Hepatocyte (in vitro differentiated cells): ENCODE measurements around the gene ANAPC2. TPM values are rescaled to one million over a fixed set of nuclear protein-coding genes. Genes with fewer than 3 reads are reported as not detected.
A peak's percentile ranks its signal among the peaks of the same experiment; 100 is the strongest.

Experiments
- DNase-seq: peaks from one replicate; pipeline ENCODE4 v3.0.0-alpha.2; 2016; ENCODE audit warnings: low spot score
- H2AFZ ChIP-seq: fragments of 200-600 bp; sonication (generic); 2 replicates; pipeline ENCODE4 v1.6.0; 2016; ENCODE audit warnings: antibody characterized with exemption, mild to moderate bottlenecking
- H3K27ac ChIP-seq: fragments of 200-600 bp; sonication (generic); 2 replicates; pipeline ENCODE4 v1.5.1; 2016; ENCODE audit warnings: mild to moderate bottlenecking
- H3K27me3 ChIP-seq: fragments of 200-600 bp; sonication (generic); 2 replicates; pipeline ENCODE4 v1.6.1; 2016
- H3K36me3 ChIP-seq: fragments of 200-600 bp; sonication (generic); replicated peaks from 2 replicates; pipeline ENCODE4 v1.5.1; 2016; ENCODE audit warnings: low read depth; ENCODE audit not compliant: insufficient read depth
- H3K4me1 ChIP-seq: fragments of 200-600 bp; sonication (generic); 2 replicates; pipeline ENCODE4 v1.5.1; 2016; ENCODE audit warnings: mild to moderate bottlenecking, moderate library complexity; ENCODE audit not compliant: insufficient read depth
- H3K4me2 ChIP-seq: fragments of 200-600 bp; sonication (generic); 2 replicates; pipeline ENCODE4 v1.6.0; 2016
- H3K4me3 ChIP-seq: fragments of 200-600 bp; sonication (generic); 2 replicates; pipeline ENCODE4 v1.5.1; 2016; ENCODE audit warnings: mild to moderate bottlenecking
- H3K79me2 ChIP-seq: fragments of 200-600 bp; sonication (generic); 2 replicates; pipeline ENCODE4 v1.6.0; 2017; ENCODE audit warnings: mild to moderate bottlenecking
- H3K9me2 ChIP-seq: fragments of 200-600 bp; sonication (generic); replicated peaks from 2 replicates; pipeline ENCODE4 v1.6.0; 2017; ENCODE audit warnings: mild to moderate bottlenecking; ENCODE audit not compliant: insufficient read depth
- H3K9me3 ChIP-seq: fragments of 200-600 bp; sonication (generic); 2 replicates; pipeline ENCODE4 v1.5.1; 2016; ENCODE audit warnings: low read depth, mild to moderate bottlenecking
- H4K20me1 ChIP-seq: fragments of 200-600 bp; sonication (generic); 2 replicates; pipeline ENCODE4 v1.6.0; 2016; ENCODE audit warnings: mild to moderate bottlenecking; ENCODE audit not compliant: insufficient read depth, poor library complexity, severe bottlenecking
- CTCF ChIP-seq: fragments of 200-600 bp; sonication (generic); IDR thresholded peaks from 2 replicates; pipeline ENCODE4 v1.5.1; 2016; ENCODE audit warnings: antibody characterized with exemption, mild to moderate bottlenecking; ENCODE audit not compliant: poor library complexity
- EZH2 ChIP-seq: fragments of 200-600 bp; sonication (generic); IDR thresholded peaks from 2 replicates; pipeline ENCODE4 v1.6.1; 2016; ENCODE audit warnings: antibody characterized with exemption, mild to moderate bottlenecking, borderline replicate concordance
- EZH2phosphoT487 ChIP-seq: fragments of 200-600 bp; sonication (generic); IDR thresholded peaks from one replicate; pipeline ENCODE4 v1.6.1; 2018; ENCODE audit warnings: antibody characterized with exemption, mild to moderate bottlenecking, low read depth, moderate library complexity; ENCODE audit not compliant: unreplicated experiment, severe bottlenecking
- WGBS: methylation state at CpG from one replicate; pipeline ENCODE4 v1.1.6; 2016; ENCODE audit warnings: low lambda C conversion rate; ENCODE audit errors: missing lambda C conversion rate; 5-methylcytosine and 5-hydroxymethylcytosine counted together
- polyA plus RNA-seq: library from polyadenylated mRNA; unstranded; fragments of >200 nt; fragmentation: Nextera tagmentation; extraction: Ambion mirVana; gene quantifications from 2 replicates; pipeline ENCODE4 v1.2.1, GENCODE V29; 2016
- total RNA-seq: library from RNA; depleted of rRNA; stranded (reverse); fragments of >200 nt; gene quantifications from 2 replicates; pipeline ENCODE4 v1.2.3, GENCODE V29; 2014

The ANAPC2 gene
- total and polyA plus RNA-seq, 2 experiments from 2014 or later: 12.2 to 21.3 TPM

- Histone ChIP-seq H3K4me2 (no peak overlapping the region), H3K27me3 (no peaks in the 10 kb centered on the region), H3K79me2 (no peaks in the 10 kb centered on the region), H2AFZ (no peak overlapping the region), H3K27ac (no peak overlapping the region), H3K9me3 (no peaks in the 10 kb centered on the region), H3K9me2 (no peaks in the 10 kb centered on the region), H3K4me1 (peaks cover 22% of the 10 kb centered on the region), H3K4me3 (no peak overlapping the region), H3K36me3 (no peaks in the 10 kb centered on the region), H4K20me1 (no peaks in the 10 kb centered on the region)
- TF ChIP-seq EZH2: no peak
- no peak for TF ChIP-seq CTCF
- DNase-seq: no peak
- 95% methylated on average over 7 of the region's 19 CpGs for WGBS
Measured at GRCh38 chr9:137214620-137215019, 26.3 kb upstream of the ANAPC2 start.

GRCh38 chr9:137213160-137214060 lies 25.1 kb upstream of the ANAPC2 start:
- no peaks in the 10 kb centered on the region for H4K20me1 ChIP-seq
- 95% methylated on average over 42 of the region's 49 CpGs for WGBS
- peaks cover 15% of the 10 kb centered on the region for H3K4me1 ChIP-seq
- no peaks in the 10 kb centered on the region for H3K9me3 ChIP-seq
- no peak overlapping the region for H3K27ac ChIP-seq
- TF ChIP-seq CTCF (peak; percentile 12), EZH2phosphoT487 (no peak)
- no peak overlapping the region for H3K4me2 ChIP-seq
- no peak overlapping the region for H2AFZ ChIP-seq
- H3K27me3 ChIP-seq: no peaks in the 10 kb centered on the region
- no peaks in the 10 kb centered on the region for H3K36me3 ChIP-seq
- no peak overlapping the region for H3K4me3 ChIP-seq
- no peaks in the 10 kb centered on the region for H3K9me2 ChIP-seq
- DNase-seq: no peak
- H3K79me2 ChIP-seq: no peaks in the 10 kb centered on the region

- H3K4me3 ChIP-seq: no peak overlapping the region
- H3K36me3 ChIP-seq: no peaks in the 10 kb centered on the region
- no peak overlapping the region for H3K4me2 ChIP-seq
- no peak overlapping the region for H2AFZ ChIP-seq
- no peak for DNase-seq
- H3K79me2 ChIP-seq: no peaks in the 10 kb centered on the region
- 94% methylated on average over 19 of the region's 21 CpGs for WGBS
- H3K4me1 ChIP-seq: peaks cover 8% of the 10 kb centered on the region
- no peaks in the 10 kb centered on the region for H3K9me2 ChIP-seq
- H3K9me3 ChIP-seq: no peaks in the 10 kb centered on the region
- H3K27me3 ChIP-seq: no peaks in the 10 kb centered on the region
- no peak overlapping the region for H3K27ac ChIP-seq
- TF ChIP-seq EZH2: no peak
- no peak for TF ChIP-seq CTCF
- TF ChIP-seq EZH2phosphoT487: no peak
- no peaks in the 10 kb centered on the region for H4K20me1 ChIP-seq
Measured at GRCh38 chr9:137212520-137212919, 24.2 kb upstream of the ANAPC2 start.
